IPS DF 6.9 (cell line): ENCODE results near the gene WDR82.

Experiments
- DNase-seq: peaks from one replicate; pipeline ENCODE4 v3.0.0-alpha.2; 2013; ENCODE audit warnings: low read depth, low spot score
- H3K27ac ChIP-seq: one replicate; pipeline ENCODE4 v1.5.1; 2013; ENCODE audit warnings: low read length, control low read depth
- H3K27me3 ChIP-seq: 2 replicates; pipeline ENCODE4 v1.6.1; 2013; ENCODE audit warnings: mild to moderate bottlenecking, low read length; ENCODE audit not compliant: control insufficient read depth, insufficient read depth
- H3K36me3 ChIP-seq: 2 replicates; pipeline ENCODE4 v1.6.1; 2013; ENCODE audit warnings: low read length; ENCODE audit not compliant: control insufficient read depth, insufficient read depth
- H3K4me1 ChIP-seq: 2 replicates; pipeline ENCODE4 v1.6.1; 2013; ENCODE audit warnings: low read length; ENCODE audit not compliant: control insufficient read depth, insufficient read depth
- H3K4me3 ChIP-seq: 2 replicates; pipeline ENCODE4 v1.5.1; 2013; ENCODE audit warnings: mild to moderate bottlenecking, low read length
- H3K9me3 ChIP-seq: 2 replicates; pipeline ENCODE4 v1.6.1; 2013; ENCODE audit warnings: low read length, inconsistent platforms; ENCODE audit not compliant: control insufficient read depth, insufficient read depth
- WGBS: extraction: QIAGEN DNeasy Blood & Tissue Kit; methylation state at CpG from one replicate; pipeline ENCODE4 v1.1.7; 2013; ENCODE audit warnings: mixed read lengths, missing lambda C conversion rate; ENCODE audit not compliant: insufficient read length, insufficient coverage; 5-methylcytosine and 5-hydroxymethylcytosine counted together

Gene WDR82

DNA sequence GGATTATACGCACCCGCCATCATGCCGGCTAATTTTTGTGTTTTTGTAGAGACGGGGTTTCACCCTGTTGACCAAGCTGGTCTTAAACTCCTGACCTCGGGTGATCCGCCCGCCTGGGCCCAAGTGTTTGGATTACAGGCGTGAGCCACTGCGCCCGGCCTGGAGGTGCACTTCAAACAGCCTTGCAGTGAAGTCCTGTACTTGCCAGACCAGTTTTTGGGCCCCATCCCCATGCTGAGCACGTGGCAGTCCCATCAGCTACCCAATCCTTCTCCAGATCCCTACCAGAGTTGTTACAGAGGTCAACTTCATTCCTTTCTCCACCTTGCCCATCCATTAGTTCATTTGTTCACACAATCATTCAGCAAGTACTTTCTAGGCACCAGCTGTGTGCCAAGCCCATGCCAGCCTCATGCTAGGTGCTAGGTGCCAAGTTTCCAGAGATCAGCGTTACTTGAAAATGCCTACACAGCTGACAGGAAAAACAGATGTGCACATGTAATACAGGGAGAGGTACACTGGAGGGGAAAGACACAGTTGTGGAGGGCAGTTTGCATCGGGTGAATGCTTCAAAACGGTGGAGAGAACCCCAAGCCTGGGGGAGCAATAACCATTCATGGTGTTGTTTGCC lies 39.9 kb upstream of the WDR82 start:
- H3K27me3 ChIP-seq: no peaks in the 10 kb centered on the region
- no peaks in the 10 kb centered on the region for H3K9me3 ChIP-seq
- no peak overlapping the region for H3K27ac ChIP-seq
- H3K36me3 ChIP-seq: no peaks in the 10 kb centered on the region
- DNase-seq: no peak
- no peak overlapping the region for H3K4me3 ChIP-seq
- H3K4me1 ChIP-seq: peaks cover 4% of the 10 kb centered on the region; the same call in 1 of the 2 replicates
- no CpG with 5 or more reads among the region's 14 CpGs for WGBS

GRCh38 chr3:52317208-52318000 lies 39.0 kb upstream of the WDR82 start:
- no CpG with 5 or more reads among the region's 45 CpGs for WGBS
- H3K27me3 ChIP-seq: no peaks in the 10 kb centered on the region
- H3K27ac ChIP-seq: no peak overlapping the region
- peak; percentile 83 for DNase-seq
- H3K9me3 ChIP-seq: no peaks in the 10 kb centered on the region
- peaks cover 4% of the 10 kb centered on the region; the same call in 1 of the 2 replicates for H3K4me1 ChIP-seq
- peak overlapping the region; percentile 26; the same call in 1 of the 2 replicates for H3K4me3 ChIP-seq
- no peaks in the 10 kb centered on the region for H3K36me3 ChIP-seq

DNA sequence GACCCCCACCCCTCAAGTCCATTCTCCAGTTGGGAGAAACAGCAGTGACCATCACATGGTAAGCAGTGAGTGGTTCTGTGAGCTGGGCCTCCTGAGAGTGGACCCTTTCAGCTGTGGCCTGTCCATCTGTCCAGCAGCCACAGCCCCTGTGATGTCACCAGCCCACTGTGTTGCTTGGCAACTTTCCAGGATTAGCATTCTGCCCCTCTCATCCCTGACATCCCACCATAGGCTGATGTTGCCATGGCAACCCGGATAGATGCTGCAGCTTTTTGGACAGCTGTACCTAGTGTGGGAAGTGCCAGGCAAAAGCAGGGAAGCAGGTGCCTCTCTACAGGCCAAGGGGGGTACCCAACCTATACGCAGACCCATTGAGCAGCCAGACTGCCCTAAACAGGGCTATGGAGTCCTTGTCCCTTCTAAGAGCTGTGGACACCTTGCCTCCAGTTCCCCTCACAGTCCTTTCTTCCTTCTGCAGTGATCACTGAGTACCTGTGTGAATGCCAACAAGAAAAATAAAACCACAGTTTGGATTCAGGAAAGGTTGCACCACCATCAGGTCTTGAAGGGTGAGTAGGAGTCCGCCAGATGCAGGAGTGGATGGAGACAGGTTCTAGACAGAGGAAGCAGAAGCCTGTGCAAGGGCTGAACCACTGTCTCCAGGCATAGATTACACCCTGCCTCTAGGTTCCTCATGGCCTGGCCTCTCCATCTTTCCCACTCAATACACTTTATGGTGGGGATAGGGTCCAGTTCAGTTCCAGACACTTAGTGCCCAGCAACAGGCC lies 37.7 kb upstream of the WDR82 start, which contains the start of gene DNAH1:
Gene DNAH1, plus strand, starts transcription at position 343 of the 788 bp plus-strand sequence. CDS start 6,124 bp downstream, outside the sequence.
- Histone ChIP-seq H3K4me1 (peaks cover 4% of the 10 kb centered on the region; the same call in 1 of the 2 replicates), H3K36me3 (no peaks in the 10 kb centered on the region), H3K27me3 (no peaks in the 10 kb centered on the region), H3K4me3 (peak within 1 kb of the TSS; percentile 26; the same call in 1 of the 2 replicates), H3K9me3 (no peaks in the 10 kb centered on the region), H3K27ac (no peak within 1 kb of the TSS)
- no CpG with 5 or more reads among the region's 3 CpGs for WGBS
- no peak for DNase-seq

DNA sequence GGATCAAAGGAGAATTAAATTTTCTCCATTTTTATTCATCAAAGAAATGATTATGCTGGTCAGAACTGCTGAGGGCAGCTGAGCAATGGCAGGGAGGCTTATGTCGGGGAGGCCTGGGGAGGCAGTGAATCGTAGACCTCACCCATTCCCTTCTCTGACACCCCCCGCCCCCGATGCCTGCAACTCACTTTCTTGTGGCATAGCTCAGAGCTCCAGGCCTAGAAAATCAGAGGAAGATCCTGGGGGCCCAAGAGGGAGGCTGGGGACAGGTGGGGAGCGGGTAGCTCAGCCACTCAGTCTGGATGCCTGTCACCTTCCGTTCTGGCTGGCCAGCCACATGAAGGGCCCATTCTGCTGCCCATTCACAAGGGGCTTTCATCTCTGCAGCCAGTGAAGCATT lies 36.6 kb upstream of the WDR82 start:
- no peaks in the 10 kb centered on the region for H3K36me3 ChIP-seq
- H3K4me1 ChIP-seq: peaks cover 4% of the 10 kb centered on the region; the same call in 1 of the 2 replicates
- WGBS: no CpG with 5 or more reads among the region's 6 CpGs
- H3K4me3 ChIP-seq: no peak overlapping the region
- no peaks in the 10 kb centered on the region for H3K27me3 ChIP-seq
- DNase-seq: no peak
- H3K9me3 ChIP-seq: no peaks in the 10 kb centered on the region
- H3K27ac ChIP-seq: no peak overlapping the region

GRCh38 chr3:52314489-52314888 lies 36.0 kb upstream of the WDR82 start:
- no peaks in the 10 kb centered on the region for H3K27me3 ChIP-seq
- no CpG with 5 or more reads among the region's 3 CpGs for WGBS
- no peak overlapping the region for H3K4me3 ChIP-seq
- peaks cover 4% of the 10 kb centered on the region; the same call in 1 of the 2 replicates for H3K4me1 ChIP-seq
- no peak overlapping the region for H3K27ac ChIP-seq
- H3K36me3 ChIP-seq: no peaks in the 10 kb centered on the region
- DNase-seq: no peak
- no peaks in the 10 kb centered on the region for H3K9me3 ChIP-seq

- Histone ChIP-seq H3K4me1 (peaks cover 4% of the 10 kb centered on the region; the same call in 1 of the 2 replicates), H3K36me3 (no peaks in the 10 kb centered on the region), H3K27me3 (no peaks in the 10 kb centered on the region), H3K9me3 (no peaks in the 10 kb centered on the region), H3K27ac (no peak overlapping the region), H3K4me3 (no peak overlapping the region)
- no peak for DNase-seq
- no CpG with 5 or more reads among the region's 4 CpGs for WGBS
Measured at GRCh38 chr3:52313774-52314188, 35.3 kb upstream of the WDR82 start.

DNA sequence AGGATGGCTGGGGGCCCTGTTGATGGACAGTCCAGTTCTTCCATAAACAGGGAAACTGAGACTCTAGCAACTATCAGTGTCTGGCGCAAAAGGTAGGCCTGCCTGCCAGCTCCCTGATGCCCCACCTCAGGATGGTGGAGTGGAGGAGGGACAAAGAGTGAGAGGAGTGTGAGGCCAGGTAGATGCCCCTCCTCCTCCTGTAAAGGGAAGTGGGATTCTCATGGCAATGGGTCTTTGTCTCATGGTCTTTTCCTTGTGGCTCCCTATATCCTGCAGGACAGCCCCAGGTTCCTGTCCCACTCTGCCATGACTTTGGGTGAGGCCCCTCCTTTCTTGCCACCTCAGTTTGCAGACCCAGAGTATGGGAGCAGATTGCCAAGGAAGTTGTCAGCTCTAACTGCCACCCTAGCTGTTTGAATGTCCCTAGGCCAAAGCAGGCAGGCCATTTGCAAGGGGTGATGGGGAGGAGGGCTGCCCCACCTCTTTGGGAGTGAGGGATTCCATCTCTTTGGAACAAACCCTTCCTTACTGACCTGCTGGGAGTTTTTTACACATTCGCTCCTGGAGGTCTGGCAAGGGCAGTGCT lies 34.8 kb upstream of the WDR82 start:
- no peaks in the 10 kb centered on the region for H3K36me3 ChIP-seq
- peaks cover 2% of the 10 kb centered on the region; the same call in 1 of the 2 replicates for H3K4me1 ChIP-seq
- H3K9me3 ChIP-seq: no peaks in the 10 kb centered on the region
- DNase-seq: no peak
- no peak overlapping the region for H3K4me3 ChIP-seq
- WGBS: no CpG with 5 or more reads among the region's 2 CpGs
- H3K27me3 ChIP-seq: no peaks in the 10 kb centered on the region
- H3K27ac ChIP-seq: no peak overlapping the region

DNA sequence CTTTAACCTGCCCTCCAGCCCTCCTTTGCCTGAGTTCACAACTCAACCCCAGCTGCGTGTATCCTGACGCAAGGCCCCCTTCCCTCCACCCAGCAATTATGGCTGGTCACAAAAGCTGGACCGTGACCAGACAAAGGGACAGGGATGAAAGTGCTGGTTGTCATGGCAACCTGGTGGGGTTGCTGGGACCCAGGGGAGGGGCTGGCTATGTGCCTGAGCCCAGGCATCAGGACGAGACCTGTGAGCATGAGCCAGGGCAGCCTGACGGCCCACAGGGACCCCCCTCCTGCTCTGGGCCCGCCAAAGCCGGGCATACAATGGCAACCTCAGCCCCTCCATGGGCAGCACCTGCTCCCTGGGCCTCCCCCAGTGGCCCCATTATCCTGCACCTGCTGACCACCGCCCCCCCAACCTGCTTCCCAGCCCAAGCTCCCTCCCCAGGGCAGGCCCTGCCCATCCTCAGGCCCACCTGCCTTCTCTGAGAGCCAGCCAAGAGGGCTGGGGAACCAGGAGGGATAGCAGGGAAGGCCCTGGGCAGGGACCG lies 33.2 kb upstream of the WDR82 start:
- no CpG with 5 or more reads among the region's 9 CpGs for WGBS
- Histone ChIP-seq H3K4me1 (no peaks in the 10 kb centered on the region), H3K4me3 (no peak overlapping the region), H3K27me3 (no peaks in the 10 kb centered on the region), H3K36me3 (no peaks in the 10 kb centered on the region), H3K27ac (no peak overlapping the region), H3K9me3 (no peaks in the 10 kb centered on the region)
- DNase-seq: no peak

GRCh38 chr3:52310861-52311575 lies 32.6 kb upstream of the WDR82 start:
- DNase-seq: no peak
- Histone ChIP-seq H3K36me3 (no peaks in the 10 kb centered on the region), H3K27me3 (no peaks in the 10 kb centered on the region), H3K27ac (no peak overlapping the region), H3K9me3 (no peaks in the 10 kb centered on the region), H3K4me1 (no peaks in the 10 kb centered on the region), H3K4me3 (no peak overlapping the region)
- no CpG with 5 or more reads among the region's 9 CpGs for WGBS
